Epithelial cell of proximal tubule (primary cell): Measurements from ENCODE around the gene HOXB4. TPM values are rescaled to one million over a fixed set of nuclear protein-coding genes. Genes with fewer than 3 reads are reported as not detected.

Source experiments
- DNase-seq: peaks from one replicate; pipeline ENCODE4 v3.0.0-alpha.2; 2011; ENCODE audit warnings: low read depth
- H3K4me3 ChIP-seq: 2 replicates; pipeline ENCODE4 v1.5.1; 2011; ENCODE audit warnings: low read depth, mild to moderate bottlenecking, low read length
- total RNA-seq: library from RNA; depleted of rRNA; stranded (reverse); fragments of >200 nt; gene quantifications from 2 replicates; pipeline ENCODE4 v1.2.3, GENCODE V29; 2015
- TF ChIP-seq, protein P1 (sequence below): conservative IDR thresholded peaks from 2 replicates; pipeline ENCODE4 v1.5.1; 2012; ENCODE audit warnings: low read depth, mild to moderate bottlenecking, low read length

Gene HOXB4
- total RNA-seq, 1 donor from 2014 or later: 5.7 TPM

DNA sequence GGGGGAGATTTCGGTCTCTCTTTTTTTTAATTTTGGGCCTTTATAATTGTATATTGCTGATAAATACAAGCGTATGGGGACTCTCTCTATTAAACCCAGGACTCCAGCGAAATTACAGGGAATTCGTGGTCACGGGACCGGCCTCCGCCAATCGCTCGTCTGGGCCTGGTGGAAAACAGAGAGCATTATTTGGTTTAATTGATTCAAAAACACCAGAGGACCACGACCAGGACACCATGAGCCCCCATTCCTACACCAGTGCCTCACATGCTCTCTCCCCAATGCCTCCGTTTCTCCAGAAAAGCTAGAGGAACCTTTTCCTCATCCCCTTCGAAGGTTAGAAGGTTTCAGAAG is 33.2 kb downstream of the HOXB4 start, which contains the start of gene HOXB2:
Gene HOXB2, minus strand, starts transcription at position 88 of the 354 bp plus-strand sequence. CDS start 198 bp downstream, outside the sequence.
- TF ChIP-seq, protein P1, sequence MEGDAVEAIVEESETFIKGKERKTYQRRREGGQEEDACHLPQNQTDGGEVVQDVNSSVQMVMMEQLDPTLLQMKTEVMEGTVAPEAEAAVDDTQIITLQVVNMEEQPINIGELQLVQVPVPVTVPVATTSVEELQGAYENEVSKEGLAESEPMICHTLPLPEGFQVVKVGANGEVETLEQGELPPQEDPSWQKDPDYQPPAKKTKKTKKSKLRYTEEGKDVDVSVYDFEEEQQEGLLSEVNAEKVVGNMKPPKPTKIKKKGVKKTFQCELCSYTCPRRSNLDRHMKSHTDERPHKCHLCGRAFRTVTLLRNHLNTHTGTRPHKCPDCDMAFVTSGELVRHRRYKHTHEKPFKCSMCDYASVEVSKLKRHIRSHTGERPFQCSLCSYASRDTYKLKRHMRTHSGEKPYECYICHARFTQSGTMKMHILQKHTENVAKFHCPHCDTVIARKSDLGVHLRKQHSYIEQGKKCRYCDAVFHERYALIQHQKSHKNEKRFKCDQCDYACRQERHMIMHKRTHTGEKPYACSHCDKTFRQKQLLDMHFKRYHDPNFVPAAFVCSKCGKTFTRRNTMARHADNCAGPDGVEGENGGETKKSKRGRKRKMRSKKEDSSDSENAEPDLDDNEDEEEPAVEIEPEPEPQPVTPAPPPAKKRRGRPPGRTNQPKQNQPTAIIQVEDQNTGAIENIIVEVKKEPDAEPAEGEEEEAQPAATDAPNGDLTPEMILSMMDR: no peak
- no peak for DNase-seq
- peak within 1 kb of the TSS; percentile 89 for H3K4me3 ChIP-seq

DNA sequence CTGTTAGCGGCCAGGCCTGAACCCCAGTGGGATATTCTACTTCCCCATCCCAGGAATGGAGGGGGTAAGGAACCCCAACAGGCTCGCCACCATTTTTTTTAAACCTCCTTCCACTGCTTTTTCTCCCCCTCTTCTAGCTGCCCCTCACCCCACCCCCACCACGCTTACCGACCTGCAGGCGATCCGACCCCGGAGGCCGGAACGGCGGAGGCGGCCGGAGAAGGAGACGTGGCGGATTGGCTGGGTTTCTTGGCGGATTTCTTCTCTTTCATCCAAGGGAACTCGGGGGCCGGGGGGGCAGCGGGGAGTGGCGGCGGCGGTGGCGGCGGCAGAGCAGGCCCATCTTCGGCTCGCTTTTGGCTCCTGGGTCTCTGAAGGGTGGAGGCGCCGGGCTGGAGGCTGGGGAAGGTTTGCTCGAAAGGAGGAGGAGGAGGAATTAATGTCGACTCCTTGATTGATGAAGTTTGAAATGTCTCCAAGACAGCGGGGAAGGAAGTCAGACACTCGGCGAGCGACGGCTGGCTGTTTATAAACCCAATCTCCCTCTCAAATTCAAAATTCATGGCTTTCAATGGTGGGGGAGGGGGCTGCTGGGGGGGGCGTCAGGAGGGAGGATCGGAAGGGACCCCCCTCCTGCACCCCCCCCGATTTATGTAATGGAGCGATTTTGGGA is 33.7 kb downstream of the HOXB4 start:
- TF ChIP-seq, protein P1: no peak
- peak overlapping the region; percentile 89 for H3K4me3 ChIP-seq
- DNase-seq: no peak

DNA sequence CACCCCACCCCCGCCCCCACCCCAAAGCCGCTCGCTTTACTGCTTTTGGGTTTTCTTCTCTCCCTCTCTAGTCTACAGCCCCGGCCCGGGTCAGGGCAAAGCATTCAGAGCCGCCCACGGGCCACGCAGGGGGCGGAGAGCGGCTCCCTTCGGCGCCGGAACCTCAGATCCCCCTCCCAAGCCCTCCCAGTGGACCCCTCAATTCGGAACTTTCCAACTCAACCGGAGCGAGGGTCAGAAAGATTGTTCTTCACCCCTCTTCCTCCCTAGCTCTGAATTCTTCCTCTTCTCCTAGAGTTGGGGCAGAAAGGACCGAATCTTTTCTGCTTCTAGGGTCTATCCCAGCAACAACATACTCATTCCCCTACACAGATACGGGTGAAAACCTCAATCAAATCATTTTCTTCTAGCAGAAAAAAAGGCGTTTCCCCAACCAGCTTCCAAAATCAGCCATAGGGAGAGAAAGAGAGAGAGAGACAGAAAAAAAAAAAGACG is 34.2 kb downstream of the HOXB4 start:
- peak overlapping the region; percentile 89 for H3K4me3 ChIP-seq
- TF ChIP-seq, protein P1: no peak
- no peak for DNase-seq

DNA sequence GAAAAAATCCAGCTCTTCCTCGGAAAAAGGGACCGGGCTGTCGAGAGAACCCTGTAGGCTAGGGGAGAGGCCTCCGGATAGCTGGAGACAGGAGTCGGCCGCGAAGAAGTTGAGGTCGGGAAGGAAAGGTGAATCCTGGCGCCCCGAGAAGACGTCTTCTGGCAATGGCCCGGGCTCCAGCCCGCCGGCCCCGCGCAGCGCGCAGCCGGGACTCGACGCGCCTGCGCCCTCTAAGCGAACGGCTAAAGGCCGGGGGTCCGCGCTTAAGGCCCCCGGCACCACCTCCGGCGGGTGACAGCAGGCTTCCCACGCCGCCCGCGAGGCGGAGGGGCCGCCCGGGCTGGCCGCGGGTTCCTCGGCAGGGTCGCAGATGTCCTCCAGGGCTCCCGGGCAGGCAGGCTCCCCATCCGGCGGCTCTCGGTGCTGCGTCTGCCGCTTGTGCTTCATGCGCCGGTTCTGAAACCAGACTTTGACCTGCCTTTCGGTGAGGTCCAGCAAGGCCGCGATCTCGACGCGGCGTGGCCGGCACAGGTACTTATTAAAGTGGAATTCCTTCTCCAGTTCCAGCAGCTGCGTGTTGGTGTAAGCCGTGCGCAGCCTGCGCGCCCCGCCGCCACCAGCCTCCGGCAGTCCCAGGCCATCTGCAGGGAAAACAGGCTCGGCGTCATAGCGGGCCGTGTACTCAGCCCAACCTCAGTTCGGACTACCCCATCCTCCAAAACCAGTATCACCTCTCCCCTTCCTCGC is 34.9 kb downstream of the HOXB4 start:
- TF ChIP-seq, protein P1: no peak
- H3K4me3 ChIP-seq: peak overlapping the region; percentile 89
- DNase-seq: no peak

DNA sequence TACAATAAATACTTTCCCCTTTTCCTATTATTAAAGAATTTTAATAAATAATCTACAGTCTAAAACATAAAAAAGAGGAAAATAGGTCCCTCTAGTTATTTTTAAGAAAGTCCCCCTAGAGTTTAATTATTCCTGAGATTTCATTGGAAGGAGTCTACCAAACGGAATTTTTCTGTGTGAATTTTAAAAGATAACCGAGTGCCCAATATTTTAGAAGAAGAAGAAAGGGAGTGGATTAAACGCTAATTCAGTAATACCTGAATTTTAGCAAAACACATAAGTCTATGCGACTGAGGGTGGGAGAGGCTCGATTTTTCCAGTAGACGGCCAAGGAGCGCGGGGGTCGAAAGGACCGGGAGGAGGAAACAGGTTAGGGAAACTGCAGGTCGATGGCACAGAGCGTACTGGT is 35.4 kb downstream of the HOXB4 start:
- TF ChIP-seq, protein P1: no peak
- peak overlapping the region; percentile 89 for H3K4me3 ChIP-seq
- DNase-seq: no peak

DNA sequence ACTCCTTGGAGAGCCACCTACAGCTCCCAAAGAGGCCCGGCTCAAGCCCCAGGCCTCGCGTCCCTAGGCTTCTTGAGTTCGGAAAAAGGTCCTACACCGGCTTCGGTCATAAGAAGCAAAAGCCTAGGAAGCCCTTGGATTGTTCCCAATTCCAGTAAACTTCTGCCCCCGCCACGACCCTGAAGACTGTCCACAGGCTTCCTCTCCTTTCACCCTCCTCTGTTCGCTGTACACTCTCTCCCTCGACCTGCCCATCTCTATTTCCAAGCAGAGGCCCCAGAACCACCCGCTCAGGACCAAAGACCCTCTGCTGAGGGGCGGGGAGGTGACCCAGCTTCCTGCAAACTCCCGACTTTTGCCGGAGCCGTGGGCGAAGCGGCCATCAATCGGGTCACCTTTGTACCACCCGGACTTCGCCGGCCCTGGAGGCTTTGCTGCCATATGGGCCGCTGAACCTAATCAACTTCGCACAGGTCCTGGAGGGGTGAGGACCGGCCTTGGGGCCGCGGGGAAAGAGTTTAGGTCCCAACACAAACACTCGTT is 36.0 kb downstream of the HOXB4 start:
- peak overlapping the region; percentile 89 for H3K4me3 ChIP-seq
- no peak for DNase-seq
- TF ChIP-seq, protein P1: no peak
